ENCODE measurements around the gene TSPAN12.

- TF ChIP-seq EP300 (IDR thresholded peaks at IDR 0.05) (no peak), CTCF (IDR thresholded peaks at IDR 0.05) (no peak)
Observed at GRCh38 chr7:120807390-120807789, 50.6 kb downstream of the TSPAN12 start.

Measured in ovary (tissue), 3 donors.